WTC11 (cell line): Measurements from ENCODE around the gene CYB561D2.

Experiments used
- ELF4 ChIP-seq: sonication (generic); formaldehyde crosslinking; IDR thresholded peaks from 2 replicates; pipeline ENCODE4 v1.8.1; 2022; ENCODE audit warnings: low read depth, mild to moderate bottlenecking, moderate library complexity, missing genetic modification reagents
- GRHL2 ChIP-seq: fragments of 250-450 bp; sonication (Bioruptor Pico); IDR thresholded peaks from 2 replicates; pipeline ENCODE4 v1.8.0; 2022; ENCODE audit warnings: mild to moderate bottlenecking, moderate library complexity; ENCODE audit not compliant: insufficient replicate concordance, severe bottlenecking
- JUN ChIP-seq: sonication (generic); formaldehyde crosslinking; IDR thresholded peaks from 2 replicates; pipeline ENCODE4 v1.8.0; 2023; ENCODE audit warnings: mild to moderate bottlenecking, missing genetic modification reagents
- KAT7 ChIP-seq: sonication (generic); formaldehyde crosslinking; IDR thresholded peaks from 2 replicates; pipeline ENCODE4 v1.8.1; 2023; ENCODE audit warnings: missing genetic modification reagents, mild to moderate bottlenecking, borderline replicate concordance
- MAX ChIP-seq: sonication (generic); formaldehyde crosslinking; IDR thresholded peaks from 2 replicates; pipeline ENCODE4 v1.8.0; 2022; ENCODE audit warnings: mild to moderate bottlenecking, missing genetic modification reagents
- NR3C1 ChIP-seq: sonication (generic); formaldehyde crosslinking; conservative IDR thresholded peaks from 2 replicates; pipeline ENCODE4 v1.8.1; 2023; ENCODE audit warnings: low read depth, mild to moderate bottlenecking, missing genetic modification reagents
- TEAD1 ChIP-seq: sonication (generic); formaldehyde crosslinking; IDR thresholded peaks from 2 replicates; pipeline ENCODE4 v1.8.0; 2022; ENCODE audit warnings: mild to moderate bottlenecking, missing genetic modification reagents
- TP53 ChIP-seq: sonication (generic); formaldehyde crosslinking; IDR thresholded peaks from 2 replicates; pipeline ENCODE4 v1.8.1; 2023; ENCODE audit warnings: mild to moderate bottlenecking, missing genetic modification reagents
- ZNF121 ChIP-seq: sonication (generic); formaldehyde crosslinking; IDR thresholded peaks from 2 replicates; pipeline ENCODE4 v1.8.0; 2023; ENCODE audit warnings: missing genetic modification reagents
- ZNF232 ChIP-seq: sonication (generic); formaldehyde crosslinking; IDR thresholded peaks from 2 replicates; pipeline ENCODE4 v1.8.0; 2022; ENCODE audit warnings: mild to moderate bottlenecking, missing genetic modification reagents
- TF ChIP-seq, protein P1 (sequence below): fragments of 200-600 bp; IDR thresholded peaks from 2 replicates; pipeline ENCODE4 v1.8.0; 2022; ENCODE audit warnings: antibody characterized with exemption
- TF ChIP-seq, protein P2 (sequence below): sonication (generic); formaldehyde crosslinking; IDR thresholded peaks from 2 replicates; pipeline ENCODE4 v1.8.1; 2022; ENCODE audit warnings: low read depth, missing genetic modification reagents, borderline replicate concordance
- TF ChIP-seq, protein P3 (sequence below): fragments of 250-450 bp; sonication (Bioruptor Pico); IDR thresholded peaks from 2 replicates; pipeline ENCODE4 v1.9.0; 2021; ENCODE audit warnings: mild to moderate bottlenecking, borderline replicate concordance
- TF ChIP-seq, protein P4 (sequence below): sonication (generic); formaldehyde crosslinking; conservative IDR thresholded peaks from 2 replicates; pipeline ENCODE4 v1.8.1; 2022; ENCODE audit warnings: mild to moderate bottlenecking, missing genetic modification reagents

GRCh38 chr3:50340147-50340447, 10.6 kb upstream of the CYB561D2 start:
- TF ChIP-seq KAT7 (CRISPR knock-in tag) (no peak), TP53 (no peak), JUN (CRISPR knock-in tag) (no peak), ZNF232 (no peak), MAX (no peak), ELF4 (CRISPR knock-in tag) (no peak), GRHL2 (CRISPR knock-in tag) (no peak), TEAD1 (CRISPR knock-in tag) (no peak), ZNF121 (no peak), NR3C1 (CRISPR knock-in tag) (no peak)
- TF ChIP-seq, protein P1, sequence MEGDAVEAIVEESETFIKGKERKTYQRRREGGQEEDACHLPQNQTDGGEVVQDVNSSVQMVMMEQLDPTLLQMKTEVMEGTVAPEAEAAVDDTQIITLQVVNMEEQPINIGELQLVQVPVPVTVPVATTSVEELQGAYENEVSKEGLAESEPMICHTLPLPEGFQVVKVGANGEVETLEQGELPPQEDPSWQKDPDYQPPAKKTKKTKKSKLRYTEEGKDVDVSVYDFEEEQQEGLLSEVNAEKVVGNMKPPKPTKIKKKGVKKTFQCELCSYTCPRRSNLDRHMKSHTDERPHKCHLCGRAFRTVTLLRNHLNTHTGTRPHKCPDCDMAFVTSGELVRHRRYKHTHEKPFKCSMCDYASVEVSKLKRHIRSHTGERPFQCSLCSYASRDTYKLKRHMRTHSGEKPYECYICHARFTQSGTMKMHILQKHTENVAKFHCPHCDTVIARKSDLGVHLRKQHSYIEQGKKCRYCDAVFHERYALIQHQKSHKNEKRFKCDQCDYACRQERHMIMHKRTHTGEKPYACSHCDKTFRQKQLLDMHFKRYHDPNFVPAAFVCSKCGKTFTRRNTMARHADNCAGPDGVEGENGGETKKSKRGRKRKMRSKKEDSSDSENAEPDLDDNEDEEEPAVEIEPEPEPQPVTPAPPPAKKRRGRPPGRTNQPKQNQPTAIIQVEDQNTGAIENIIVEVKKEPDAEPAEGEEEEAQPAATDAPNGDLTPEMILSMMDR, result no peak
- TF ChIP-seq, protein P2, sequence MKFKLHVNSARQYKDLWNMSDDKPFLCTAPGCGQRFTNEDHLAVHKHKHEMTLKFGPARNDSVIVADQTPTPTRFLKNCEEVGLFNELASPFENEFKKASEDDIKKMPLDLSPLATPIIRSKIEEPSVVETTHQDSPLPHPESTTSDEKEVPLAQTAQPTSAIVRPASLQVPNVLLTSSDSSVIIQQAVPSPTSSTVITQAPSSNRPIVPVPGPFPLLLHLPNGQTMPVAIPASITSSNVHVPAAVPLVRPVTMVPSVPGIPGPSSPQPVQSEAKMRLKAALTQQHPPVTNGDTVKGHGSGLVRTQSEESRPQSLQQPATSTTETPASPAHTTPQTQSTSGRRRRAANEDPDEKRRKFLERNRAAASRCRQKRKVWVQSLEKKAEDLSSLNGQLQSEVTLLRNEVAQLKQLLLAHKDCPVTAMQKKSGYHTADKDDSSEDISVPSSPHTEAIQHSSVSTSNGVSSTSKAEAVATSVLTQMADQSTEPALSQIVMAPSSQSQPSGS, result no peak
- TF ChIP-seq, protein P3, sequence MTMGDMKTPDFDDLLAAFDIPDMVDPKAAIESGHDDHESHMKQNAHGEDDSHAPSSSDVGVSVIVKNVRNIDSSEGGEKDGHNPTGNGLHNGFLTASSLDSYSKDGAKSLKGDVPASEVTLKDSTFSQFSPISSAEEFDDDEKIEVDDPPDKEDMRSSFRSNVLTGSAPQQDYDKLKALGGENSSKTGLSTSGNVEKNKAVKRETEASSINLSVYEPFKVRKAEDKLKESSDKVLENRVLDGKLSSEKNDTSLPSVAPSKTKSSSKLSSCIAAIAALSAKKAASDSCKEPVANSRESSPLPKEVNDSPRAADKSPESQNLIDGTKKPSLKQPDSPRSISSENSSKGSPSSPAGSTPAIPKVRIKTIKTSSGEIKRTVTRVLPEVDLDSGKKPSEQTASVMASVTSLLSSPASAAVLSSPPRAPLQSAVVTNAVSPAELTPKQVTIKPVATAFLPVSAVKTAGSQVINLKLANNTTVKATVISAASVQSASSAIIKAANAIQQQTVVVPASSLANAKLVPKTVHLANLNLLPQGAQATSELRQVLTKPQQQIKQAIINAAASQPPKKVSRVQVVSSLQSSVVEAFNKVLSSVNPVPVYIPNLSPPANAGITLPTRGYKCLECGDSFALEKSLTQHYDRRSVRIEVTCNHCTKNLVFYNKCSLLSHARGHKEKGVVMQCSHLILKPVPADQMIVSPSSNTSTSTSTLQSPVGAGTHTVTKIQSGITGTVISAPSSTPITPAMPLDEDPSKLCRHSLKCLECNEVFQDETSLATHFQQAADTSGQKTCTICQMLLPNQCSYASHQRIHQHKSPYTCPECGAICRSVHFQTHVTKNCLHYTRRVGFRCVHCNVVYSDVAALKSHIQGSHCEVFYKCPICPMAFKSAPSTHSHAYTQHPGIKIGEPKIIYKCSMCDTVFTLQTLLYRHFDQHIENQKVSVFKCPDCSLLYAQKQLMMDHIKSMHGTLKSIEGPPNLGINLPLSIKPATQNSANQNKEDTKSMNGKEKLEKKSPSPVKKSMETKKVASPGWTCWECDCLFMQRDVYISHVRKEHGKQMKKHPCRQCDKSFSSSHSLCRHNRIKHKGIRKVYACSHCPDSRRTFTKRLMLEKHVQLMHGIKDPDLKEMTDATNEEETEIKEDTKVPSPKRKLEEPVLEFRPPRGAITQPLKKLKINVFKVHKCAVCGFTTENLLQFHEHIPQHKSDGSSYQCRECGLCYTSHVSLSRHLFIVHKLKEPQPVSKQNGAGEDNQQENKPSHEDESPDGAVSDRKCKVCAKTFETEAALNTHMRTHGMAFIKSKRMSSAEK (CRISPR knock-in tag), result no peak
- TF ChIP-seq, protein P4, sequence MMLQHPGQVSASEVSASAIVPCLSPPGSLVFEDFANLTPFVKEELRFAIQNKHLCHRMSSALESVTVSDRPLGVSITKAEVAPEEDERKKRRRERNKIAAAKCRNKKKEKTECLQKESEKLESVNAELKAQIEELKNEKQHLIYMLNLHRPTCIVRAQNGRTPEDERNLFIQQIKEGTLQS, result no peak
